Panc1 (cell line): Measurements from ENCODE around the gene SYT13. TPM values are rescaled to one million over a fixed set of nuclear protein-coding genes. Genes with fewer than 3 reads are reported as not detected.

Experiments
- ATAC-seq: fragments of 200-7000 bp; cut with Tn5 transposase; 2 replicates; pipeline ENCODE4 v1.9.1; 2020; ENCODE audit warnings: mild to moderate bottlenecking, moderate library complexity
- BruUV-seq: library from RNA; stranded (reverse); fragments of 400-500 nt; replicated peaks from 2 replicates; lab custom pipeline; 2021; lab: Mats Ljungman, UMichigan
- CTCF ChIA-PET: fragments of 300-600 bp; sonication (Branson Sonifier 250); formaldehyde crosslinking; loops from one replicate; lab custom pipeline; 2022; ENCODE audit warnings: antibody characterized with exemption; lab: Charles Lee
- POLR2A ChIA-PET: fragments of 300-600 bp; sonication (Branson Sonifier 250); formaldehyde crosslinking; loops from one replicate; lab custom pipeline; 2022; ENCODE audit warnings: antibody characterized with exemption; lab: Charles Lee
- DNase-seq: peaks from one replicate; pipeline ENCODE4 v3.0.0-alpha.2; 2010; ENCODE audit warnings: low read depth, low spot score
- H3K27ac ChIP-seq: 2 replicates; pipeline ENCODE4 v1.5.1; 2011; ENCODE audit warnings: mild to moderate bottlenecking, low read length, inconsistent platforms
- H3K27me3 ChIP-seq: fragments of 200-500 bp; sonication (Bioruptor generic); 2 replicates; pipeline ENCODE4 v1.6.0; 2014; ENCODE audit warnings: low read length, inconsistent platforms; ENCODE audit not compliant: control insufficient read depth, insufficient read depth
- H3K36me3 ChIP-seq: fragments of 200-500 bp; sonication (Bioruptor generic); 2 replicates; pipeline ENCODE4 v1.5.1; 2014; ENCODE audit warnings: inconsistent platforms, mild to moderate bottlenecking, low read length, moderate library complexity; ENCODE audit not compliant: control insufficient read depth, insufficient read depth
- H3K4me1 ChIP-seq: 2 replicates; pipeline ENCODE4 v1.5.1; 2011; ENCODE audit warnings: inconsistent platforms, mild to moderate bottlenecking, low read length, moderate library complexity; ENCODE audit not compliant: control insufficient read depth, insufficient read depth
- H3K4me3 ChIP-seq, 2 experiments: 2 replicates each; pipeline ENCODE4 v1.5.1; 2011 to 2012; ENCODE audit warnings: low read depth in 2 of 2, low read length in 2 of 2, mild to moderate bottlenecking in 2 of 2, inconsistent platforms in 1 of 2, moderate library complexity in 1 of 2
- H3K9me3 ChIP-seq: fragments of 200-500 bp; sonication (Bioruptor generic); 2 replicates; pipeline ENCODE4 v1.5.1; 2014; ENCODE audit warnings: low read depth, mild to moderate bottlenecking, inconsistent platforms, low read length, moderate library complexity; ENCODE audit not compliant: control insufficient read depth, insufficient read depth
- CTCF ChIP-seq: fragments of 450-650 bp; IDR thresholded peaks from 2 replicates; pipeline ENCODE4 v1.5.1; 2017; ENCODE audit warnings: mild to moderate bottlenecking
- POLR2AphosphoS5 ChIP-seq: IDR thresholded peaks from 2 replicates; pipeline ENCODE4 v1.6.1; 2012; ENCODE audit warnings: mild to moderate bottlenecking, low read depth, low read length, moderate library complexity
- REST ChIP-seq, 2 experiments: IDR thresholded peaks; 2 replicates each; pipeline ENCODE4 v1.6.1; 2011 to 2012; ENCODE audit warnings: low read depth in 2 of 2, control low read depth in 1 of 2, low read length in 1 of 2, mild to moderate bottlenecking in 1 of 2, moderate library complexity in 1 of 2; ENCODE audit not compliant: insufficient read depth in 1 of 2
- SIN3A ChIP-seq: IDR thresholded peaks from 2 replicates; pipeline ENCODE4 v1.6.1; 2012; ENCODE audit warnings: low read depth, mild to moderate bottlenecking, low read length, moderate library complexity, borderline replicate concordance; ENCODE audit not compliant: insufficient read depth
- TCF7L2 ChIP-seq: IDR thresholded peaks from 2 replicates; pipeline ENCODE4 v1.6.1; 2011; ENCODE audit warnings: mild to moderate bottlenecking, low read depth, low read length, inconsistent platforms
- in situ Hi-C: cut with HindIII; loops from 2 replicates; pipeline ENCODE4 v1.10.0; 2016; ENCODE audit warnings: low sequenced_read_pairs, low pct_unique_long_range_greater_than_20kb
- intact Hi-C: fragments of 100-400 bp; cut with micrococcal nuclease; formaldehyde crosslinking; loops from one replicate; pipeline ENCODE4 v1.10.0; 2022; ENCODE audit not compliant: unreplicated experiment
- total RNA-seq: library from RNA; stranded (reverse); gene quantifications from one replicate; pipeline ENCODE4 v1.2.1, GENCODE V29; 2021; ENCODE audit not compliant: unreplicated experiment

SYT13 gene
- total RNA-seq, 1 experiment from 2014 or later, result 0.13 TPM

- CTCF ChIA-PET, result interaction anchor here (1.3 kb wide), 1 partner anchor 10 kb away, joined by 3 read pairs; no protein-coding TSS in a partner anchor
These were observed 42.2 kb downstream of the SYT13 start for GRCh38 chr11:45243967-45244366.

GRCh38 chr11:45239733-45240132, 46.4 kb downstream of the SYT13 start:
- no peaks in the 10 kb centered on the region for H3K9me3 ChIP-seq
- no TSS peak for BruUV-seq
- no peak overlapping the region for H3K4me3 ChIP-seq
- ChIA-PET CTCF (interaction anchor here (0.5 to 0.7 kb wide), 2 partner anchors 27 to 540 kb away, joined by 3 to 4 read pairs; no protein-coding TSS in a partner anchor), POLR2A (interaction anchor here (0.7 kb wide), 1 partner anchor 12 kb away, joined by 7 read pairs; no protein-coding TSS in a partner anchor)
- H3K36me3 ChIP-seq, result no peaks in the 10 kb centered on the region
- ATAC-seq, result no peak
- peaks cover 10% of the 10 kb centered on the region for H3K27me3 ChIP-seq
- no peak overlapping the region for H3K27ac ChIP-seq
- no peaks in the 10 kb centered on the region for H3K4me1 ChIP-seq
- TF ChIP-seq SIN3A, result no peak
- no peak for TF ChIP-seq POLR2AphosphoS5
- TF ChIP-seq REST (IDR thresholded peaks at IDR 0.05; ENCODE audit: insufficient read depth in 1 of 2, low read depth in 2 of 2, low read length in 1 of 2), result no peak
- TF ChIP-seq TCF7L2, result no peak
- no peak for TF ChIP-seq CTCF
- in situ Hi-C loops, result no loop called here
- intact Hi-C loops, result no loop called here
- DNase-seq, result no peak

More at GRCh38 chr11:45243967-45244366, 42.2 kb downstream of the SYT13 start:
- POLR2A ChIA-PET, result no interaction called here
- Histone ChIP-seq H3K4me3 (no peak overlapping the region), H3K27me3 (peaks cover 6% of the 10 kb centered on the region), H3K27ac (no peak overlapping the region), H3K9me3 (no peaks in the 10 kb centered on the region), H3K36me3 (no peaks in the 10 kb centered on the region), H3K4me1 (no peaks in the 10 kb centered on the region)
- DNase-seq, result no peak
- ATAC-seq, result no peak
- intact Hi-C loops (no loop called here), in situ Hi-C loops (no loop called here)
- TF ChIP-seq CTCF, result no peak
- TF ChIP-seq SIN3A, result no peak
- TF ChIP-seq TCF7L2, result no peak
- TF ChIP-seq POLR2AphosphoS5, result no peak
- no peak for TF ChIP-seq REST (IDR thresholded peaks at IDR 0.05; ENCODE audit: insufficient read depth in 1 of 2, low read depth in 2 of 2, low read length in 1 of 2)
- no TSS peak for BruUV-seq
